ENCODE results near the gene FRMD7.

DNA sequence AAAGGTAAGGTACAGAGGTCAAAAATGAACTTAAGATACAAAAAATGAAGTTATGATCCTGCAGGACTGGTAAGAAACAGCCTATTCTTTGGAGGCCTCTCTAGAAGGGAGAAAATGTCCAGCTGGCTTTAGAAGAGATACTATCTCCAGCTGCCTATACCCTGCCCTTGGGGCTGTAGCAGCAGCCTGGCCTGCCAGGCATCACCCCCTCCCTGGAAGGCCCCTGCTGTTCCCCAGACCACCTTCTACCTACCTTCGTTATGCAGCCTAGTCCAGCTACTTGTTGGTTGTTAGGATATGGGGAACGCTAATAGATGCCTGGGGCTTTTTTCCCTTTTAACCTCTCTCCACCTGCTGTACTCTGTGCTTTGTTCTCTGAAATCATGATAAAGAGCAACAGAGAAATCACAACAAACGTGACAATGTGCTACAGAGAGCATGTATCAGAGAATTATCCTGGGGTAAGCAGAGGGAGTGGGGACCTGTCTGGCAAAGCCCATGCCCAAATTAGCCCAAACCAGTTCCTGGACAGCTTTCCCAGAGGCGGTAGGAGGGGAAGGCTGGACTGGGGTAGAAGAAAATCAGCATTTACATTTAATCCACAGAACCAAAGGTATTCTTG, 34.5 kb downstream of the FRMD7 start:
- TF ChIP-seq, protein P1, sequence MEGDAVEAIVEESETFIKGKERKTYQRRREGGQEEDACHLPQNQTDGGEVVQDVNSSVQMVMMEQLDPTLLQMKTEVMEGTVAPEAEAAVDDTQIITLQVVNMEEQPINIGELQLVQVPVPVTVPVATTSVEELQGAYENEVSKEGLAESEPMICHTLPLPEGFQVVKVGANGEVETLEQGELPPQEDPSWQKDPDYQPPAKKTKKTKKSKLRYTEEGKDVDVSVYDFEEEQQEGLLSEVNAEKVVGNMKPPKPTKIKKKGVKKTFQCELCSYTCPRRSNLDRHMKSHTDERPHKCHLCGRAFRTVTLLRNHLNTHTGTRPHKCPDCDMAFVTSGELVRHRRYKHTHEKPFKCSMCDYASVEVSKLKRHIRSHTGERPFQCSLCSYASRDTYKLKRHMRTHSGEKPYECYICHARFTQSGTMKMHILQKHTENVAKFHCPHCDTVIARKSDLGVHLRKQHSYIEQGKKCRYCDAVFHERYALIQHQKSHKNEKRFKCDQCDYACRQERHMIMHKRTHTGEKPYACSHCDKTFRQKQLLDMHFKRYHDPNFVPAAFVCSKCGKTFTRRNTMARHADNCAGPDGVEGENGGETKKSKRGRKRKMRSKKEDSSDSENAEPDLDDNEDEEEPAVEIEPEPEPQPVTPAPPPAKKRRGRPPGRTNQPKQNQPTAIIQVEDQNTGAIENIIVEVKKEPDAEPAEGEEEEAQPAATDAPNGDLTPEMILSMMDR (IDR thresholded peaks at IDR 0.05 in 4 of 5, conservative IDR thresholded peaks at IDR 0.05 in 1 of 5) = no peak
- no peak for TF ChIP-seq POLR2A (IDR thresholded peaks at IDR 0.05)
